Frontal cortex (tissue), 4 donors: Measurements from ENCODE around the gene CACNA1B. TPM values are rescaled to one million over a fixed set of nuclear protein-coding genes. Genes with fewer than 3 reads are reported as not detected.
"Not testable (repeated sequence)": the region's sequence is repeated elsewhere in the genome, so short reads cannot be mapped to it uniquely, and the experiment has no call there.

ENCODE experiments used
- DNase-seq, 2 donors: peaks; one replicate each; pipeline ENCODE4 v3.0.0; 2012; ENCODE audit warnings: low spot score in 2 of 2
- FAIRE-seq: peaks from 2 replicates; lab custom pipeline; 2012; peaks lifted over from hg19 to GRCh38; lab: Jason Lieb, UNC
- total RNA-seq: library from RNA; depleted of rRNA; stranded (reverse); fragments of >200 nt; gene quantifications from one replicate; pipeline ENCODE4 v1.2.3, GENCODE V29; 2014
- donor health status: control.
- donor health status: control.
- donor health status: control.

CACNA1B gene
- total RNA-seq, 1 donor from 2014 or later = 31.4 TPM

DNA sequence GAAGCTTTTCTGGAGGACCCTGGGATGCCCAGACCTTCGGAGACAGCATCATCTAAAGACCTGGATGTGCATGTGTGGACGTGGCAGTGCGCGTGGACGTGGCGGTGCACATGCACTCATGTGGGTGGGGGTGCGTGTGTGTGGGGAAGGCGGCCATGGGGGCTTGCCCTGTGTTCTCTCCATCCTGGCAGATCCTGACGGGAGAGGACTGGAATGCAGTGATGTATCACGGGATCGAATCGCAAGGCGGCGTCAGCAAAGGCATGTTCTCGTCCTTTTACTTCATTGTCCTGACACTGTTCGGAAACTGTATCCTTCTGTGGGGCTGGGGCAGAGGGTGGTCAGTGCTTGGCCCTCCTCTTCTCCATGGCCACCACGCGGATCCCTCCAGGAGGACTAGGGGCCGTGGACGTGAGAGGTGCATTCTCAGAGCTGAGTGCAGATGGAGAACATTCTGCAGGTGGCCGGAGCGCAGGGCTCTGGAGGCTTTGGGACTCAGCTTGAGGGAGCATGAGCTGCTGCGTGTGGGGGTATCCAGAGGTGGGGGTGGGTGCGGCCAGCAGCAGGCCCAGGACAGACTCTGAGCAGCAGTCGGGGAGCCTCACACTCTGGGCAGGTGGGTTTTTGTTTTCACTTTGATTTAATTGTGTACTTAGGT is 129.1 kb downstream of the CACNA1B start:
- DNase-seq (no peak), FAIRE-seq (no peak)

DNA sequence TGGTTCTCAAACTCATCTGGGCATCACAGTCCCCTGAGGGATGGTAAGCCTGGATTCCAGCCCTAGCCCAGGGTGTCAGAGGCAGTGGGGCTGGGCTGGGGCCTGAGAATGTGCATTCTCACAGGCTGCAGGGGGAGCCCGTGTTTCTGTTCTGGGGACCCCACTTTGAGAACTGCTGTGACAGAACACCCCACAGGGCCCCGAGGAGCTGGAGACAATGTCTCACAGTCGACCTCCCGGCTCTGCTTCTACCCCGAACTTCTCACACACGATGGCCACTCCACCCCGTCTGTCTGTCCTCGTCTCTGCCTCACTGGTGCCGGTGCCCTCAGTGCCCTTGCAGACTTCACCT is 130.0 kb downstream of the CACNA1B start:
- no peak for FAIRE-seq
- no peak for DNase-seq

DNA sequence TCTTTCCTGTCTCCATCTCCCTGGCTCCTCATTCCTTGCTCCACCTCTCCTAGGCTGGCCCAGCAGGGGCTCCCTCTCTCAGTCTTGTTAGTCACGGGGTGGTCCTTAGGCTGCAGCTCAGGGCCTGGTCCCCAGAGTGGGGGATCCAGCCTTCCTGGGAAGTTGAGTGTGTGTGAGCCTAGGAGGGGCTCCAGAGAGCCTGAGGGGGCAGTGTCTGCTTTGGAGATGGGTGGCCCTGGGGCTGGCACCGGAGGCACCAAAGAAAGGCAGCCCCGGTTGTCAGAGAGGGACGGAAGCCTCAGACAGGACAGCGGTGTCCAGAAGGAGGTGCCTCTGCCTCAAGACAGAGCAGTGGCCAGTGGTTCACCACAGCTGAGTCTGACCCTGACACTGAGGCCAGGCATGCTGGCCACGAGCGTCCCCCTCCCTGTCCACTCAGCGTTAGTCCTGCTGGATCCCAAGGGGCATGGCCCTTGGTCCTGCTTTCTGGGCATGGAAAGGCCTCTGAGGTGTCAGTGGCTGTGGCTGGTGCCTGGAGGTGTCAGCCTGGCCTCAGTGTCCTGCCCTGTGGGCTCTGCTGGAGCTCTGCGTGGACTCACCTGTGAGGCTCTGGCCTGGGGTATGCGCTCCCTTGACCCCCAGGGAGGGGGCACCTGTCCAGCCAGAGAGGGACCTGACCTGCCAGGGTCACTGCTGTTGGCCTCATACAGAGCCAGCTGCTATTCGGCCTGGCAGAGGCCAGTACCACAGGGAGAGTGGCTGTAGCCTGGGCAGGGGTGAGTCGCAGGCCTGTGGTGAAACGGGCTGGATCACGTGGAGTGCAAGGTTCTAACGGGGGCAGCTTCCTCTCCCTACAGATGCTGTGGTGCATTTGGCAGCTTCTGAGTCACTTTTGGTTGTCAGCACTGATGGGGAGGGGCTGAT is 130.6 kb downstream of the CACNA1B start:
- no peak for DNase-seq
- FAIRE-seq = no peak

DNA sequence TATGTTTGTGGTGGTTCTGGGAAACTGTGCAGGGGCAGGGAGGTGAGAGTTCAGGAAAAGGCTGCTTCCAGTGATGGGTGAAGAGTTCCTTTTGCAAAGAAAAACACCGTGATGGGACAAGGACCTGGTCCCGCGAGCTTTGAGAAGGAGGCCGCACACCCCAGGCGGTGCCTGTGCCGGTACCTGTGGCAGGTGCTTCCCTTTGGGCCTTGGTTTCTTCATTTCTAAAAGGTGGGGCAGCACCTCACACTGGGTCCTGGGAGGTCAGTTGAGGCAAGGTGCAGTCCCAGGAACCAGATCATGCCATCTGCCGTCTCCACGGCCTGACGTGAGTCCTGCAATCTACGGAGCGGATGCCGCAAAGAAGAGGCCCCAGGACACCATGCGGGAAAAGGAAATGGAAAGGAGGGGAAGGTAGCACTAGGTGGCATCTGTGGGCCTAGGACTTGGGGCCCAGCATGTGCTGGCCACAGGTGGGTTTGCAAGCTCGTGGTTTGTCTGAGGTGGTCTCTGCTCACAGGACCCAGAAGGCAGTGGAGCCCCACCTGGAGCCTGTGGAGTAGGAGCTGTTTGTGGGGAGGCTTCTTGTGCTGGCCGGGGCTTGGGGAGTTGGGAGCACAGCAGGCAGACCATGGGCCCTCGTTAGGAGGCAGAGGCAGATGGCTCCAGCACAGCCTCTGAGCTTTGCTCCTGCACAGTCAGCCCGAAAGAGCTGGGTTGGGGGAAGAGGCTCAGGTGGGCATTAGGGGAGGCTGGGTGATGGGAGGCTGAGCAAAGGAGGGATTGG is 131.6 kb downstream of the CACNA1B start:
- FAIRE-seq (no peak), DNase-seq (no peak)

DNA sequence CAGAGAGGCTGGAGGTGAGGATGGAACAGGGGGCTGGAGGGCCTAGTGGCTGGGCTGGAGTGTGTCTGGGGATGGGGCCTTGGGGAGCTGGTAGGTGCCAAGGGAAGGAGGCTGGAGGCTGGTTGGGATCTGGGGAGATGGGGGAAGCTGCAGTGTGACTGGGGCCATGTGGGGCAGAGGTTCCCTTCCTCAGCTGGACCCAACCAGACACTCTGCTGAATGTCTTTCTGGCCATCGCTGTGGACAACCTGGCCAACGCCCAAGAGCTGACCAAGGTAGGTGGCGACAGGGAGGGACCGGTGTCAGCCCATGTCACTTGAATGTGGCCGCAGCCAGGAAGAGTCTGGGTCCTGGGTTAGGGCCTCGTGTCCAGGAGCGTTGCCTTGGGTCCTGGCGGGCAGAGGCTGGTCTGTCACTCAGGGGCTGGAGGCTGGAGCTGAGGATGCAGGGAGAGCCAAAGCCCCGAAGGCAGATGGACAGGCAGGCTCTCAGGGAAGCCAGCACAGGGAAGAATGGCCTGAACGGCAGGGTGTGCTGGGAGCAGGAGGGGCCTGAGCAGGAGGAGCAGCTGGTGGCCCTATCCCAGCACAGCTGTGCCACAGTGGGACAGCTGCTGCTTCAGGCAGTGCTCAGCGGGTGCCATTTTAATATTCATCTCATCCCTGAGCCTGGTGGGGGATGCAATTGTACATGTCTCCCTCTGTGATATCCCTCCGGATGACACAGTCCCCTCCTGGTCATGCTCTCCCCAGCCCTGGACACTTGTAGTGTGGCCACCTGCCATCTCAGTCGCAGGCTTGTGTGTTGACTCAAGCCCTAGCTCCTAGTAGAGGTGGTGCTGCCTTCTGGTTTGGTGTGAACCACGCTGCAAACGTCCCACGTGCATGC is 132.5 kb downstream of the CACNA1B start:
- DNase-seq (no peak), FAIRE-seq (no peak)

DNA sequence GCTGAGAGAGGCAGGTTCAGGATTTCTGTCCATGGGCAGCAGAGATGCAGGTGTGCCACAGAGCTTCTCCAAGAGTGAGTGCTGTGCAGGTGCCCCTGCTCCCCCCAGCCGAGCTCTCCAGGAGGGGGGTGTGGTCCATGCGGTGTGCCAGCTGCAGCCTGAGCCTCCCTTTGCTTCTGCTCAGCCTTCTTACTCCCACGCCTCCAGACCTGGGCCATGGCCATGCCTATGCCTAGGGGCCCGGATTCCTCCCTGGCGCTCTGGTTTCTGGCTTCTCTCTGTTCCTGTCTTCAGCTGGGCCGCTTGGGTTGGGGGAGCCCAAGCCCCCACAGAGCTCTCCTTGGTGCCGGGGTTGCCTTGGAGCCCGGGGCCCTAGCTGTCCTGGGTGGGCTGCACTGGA is 133.3 kb downstream of the CACNA1B start:
- DNase-seq (no peak), FAIRE-seq (no peak)

DNA sequence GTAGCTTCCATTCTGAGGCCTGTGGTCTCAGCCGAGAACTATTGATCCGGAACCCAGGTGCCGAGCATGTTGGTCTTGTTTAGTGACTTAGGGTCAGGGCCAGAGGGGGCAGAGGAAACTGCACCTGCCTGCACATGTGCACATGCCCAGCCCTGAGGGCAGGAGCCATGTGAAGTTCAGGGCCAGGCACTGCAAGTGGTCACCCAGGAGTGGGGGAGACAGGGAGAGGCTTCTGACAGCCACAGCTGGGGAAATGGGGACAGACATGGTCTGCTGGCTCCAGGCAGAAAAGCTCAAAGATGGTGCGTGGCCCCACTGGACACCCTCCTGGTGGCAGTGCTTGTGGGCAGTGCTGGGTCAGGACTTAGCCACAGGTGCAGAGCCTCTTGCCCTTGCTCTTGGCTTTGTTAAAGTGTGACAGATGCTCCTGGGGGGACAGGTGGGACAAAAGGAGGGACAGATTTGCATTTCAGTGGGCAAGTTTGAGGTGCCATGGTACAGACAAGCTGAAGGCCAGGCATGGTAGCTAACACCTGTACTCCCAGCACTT is 134.4 kb downstream of the CACNA1B start:
- DNase-seq (no peak), FAIRE-seq (no peak)

DNA sequence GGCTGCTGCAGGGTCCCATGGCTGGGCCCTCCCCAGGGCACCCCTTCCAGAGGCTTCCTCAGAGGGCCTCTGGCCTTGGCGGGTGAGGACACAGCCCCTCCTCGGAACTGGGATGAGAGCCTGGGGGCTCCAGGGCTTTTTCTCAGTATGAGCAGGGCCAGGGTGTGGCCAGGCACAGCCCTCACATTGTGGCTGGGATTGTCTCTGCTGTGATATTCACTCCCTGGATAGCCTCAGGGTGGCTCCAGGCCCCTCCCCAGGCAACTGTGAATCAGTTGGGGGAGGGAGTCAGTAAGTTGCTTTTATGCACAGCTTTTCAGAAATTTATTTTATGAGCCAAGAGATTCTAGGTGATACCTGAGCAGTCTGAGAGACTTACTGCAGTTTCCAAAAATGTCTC is 135.7 kb downstream of the CACNA1B start:
- DNase-seq (no peak), FAIRE-seq (no peak)

DNA sequence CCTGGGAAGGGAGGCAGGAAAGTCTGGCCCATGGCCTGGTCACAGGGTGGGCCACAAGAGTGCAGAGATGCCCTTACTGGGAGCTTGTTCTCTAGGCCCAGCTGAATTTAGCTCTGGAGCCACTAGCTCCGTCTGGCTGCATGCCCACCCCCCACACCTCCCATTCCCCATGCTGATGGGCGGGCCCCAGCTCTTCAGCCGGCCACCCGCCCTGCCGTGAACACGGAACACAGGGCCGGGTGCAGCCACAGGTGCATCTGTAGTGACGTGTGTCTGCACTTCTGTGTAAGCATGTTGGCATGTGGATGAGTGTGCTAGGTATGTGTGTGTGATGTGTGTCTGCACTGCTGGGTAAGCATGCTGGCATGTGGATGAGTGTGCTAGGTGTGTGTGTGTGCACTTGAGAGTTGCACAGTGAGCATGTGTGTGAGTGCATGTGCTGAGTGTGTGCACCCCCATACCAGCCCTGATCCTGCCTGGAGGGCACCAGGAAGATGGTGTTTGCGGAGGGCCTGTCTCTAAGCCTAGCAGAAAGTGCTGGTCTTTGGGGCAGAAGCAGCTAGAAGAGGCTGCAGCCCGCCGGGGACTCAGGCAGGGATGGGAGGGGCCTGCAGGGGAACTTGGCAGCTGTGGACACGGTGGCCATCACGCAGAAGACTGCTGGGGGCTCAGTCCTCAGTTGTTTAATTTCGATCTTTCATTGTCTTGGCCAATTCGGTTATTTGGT is 136.4 kb downstream of the CACNA1B start:
- FAIRE-seq (no peak), DNase-seq (no peak)

DNA sequence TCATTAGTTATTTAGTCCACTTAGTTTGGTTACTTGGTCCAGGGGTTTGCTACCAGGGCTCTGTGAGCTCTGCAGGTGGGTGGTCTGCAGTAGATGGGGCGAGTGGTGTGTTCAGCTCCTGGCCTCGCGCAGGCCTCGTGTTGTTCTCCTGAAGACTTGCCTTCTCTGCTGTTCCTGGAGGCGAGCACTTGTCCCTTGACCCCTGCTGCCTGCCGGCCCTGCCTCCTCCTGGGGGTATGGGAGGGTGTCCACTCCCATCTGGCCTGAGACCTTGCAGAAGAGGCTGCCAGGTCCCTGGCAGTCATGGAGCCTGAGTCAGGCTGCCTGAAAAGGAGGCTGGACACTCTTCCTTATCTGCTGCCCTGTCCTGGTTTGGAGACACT is 137.0 kb downstream of the CACNA1B start:
- FAIRE-seq = no peak

DNA sequence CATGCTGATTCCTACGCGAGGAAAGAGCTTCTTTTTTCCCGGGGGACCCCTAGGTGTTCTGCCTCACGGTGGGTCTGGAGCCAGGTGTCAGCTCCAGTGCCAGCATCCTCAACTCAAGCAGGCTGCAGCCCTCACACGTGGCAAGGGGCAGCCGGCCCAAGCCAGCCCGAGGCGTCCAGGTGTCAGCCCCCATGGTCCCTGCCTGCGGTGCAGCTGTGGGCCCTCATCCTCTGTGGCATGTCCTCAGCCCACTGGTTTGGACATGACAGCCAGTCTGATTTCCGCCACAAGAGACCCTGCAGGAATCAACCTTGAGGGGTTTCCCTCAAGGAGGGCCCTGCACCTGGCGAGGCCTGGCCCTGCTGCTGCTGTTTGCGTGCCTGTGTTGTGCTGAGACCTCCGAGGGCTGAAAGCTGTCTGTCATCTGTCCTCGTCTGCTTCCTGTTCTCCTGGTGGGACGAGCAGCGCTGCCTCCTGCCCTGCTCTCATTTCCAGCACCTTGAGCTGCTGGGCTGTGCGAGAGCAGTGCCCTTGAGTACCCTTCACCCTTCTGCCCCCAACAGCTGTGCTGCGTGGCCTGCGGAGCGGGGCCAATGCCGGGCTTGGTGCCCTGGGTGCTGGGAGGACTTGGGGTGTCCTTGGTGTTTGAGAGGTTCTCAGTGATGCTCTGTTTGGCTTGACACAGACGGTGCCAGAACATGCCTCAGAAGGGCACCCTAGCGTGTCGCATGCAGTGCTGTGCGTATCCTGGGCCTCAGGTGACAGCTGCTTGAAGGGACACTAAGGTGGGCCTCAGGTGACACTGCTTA is 137.6 kb downstream of the CACNA1B start:
- FAIRE-seq (no peak), DNase-seq (no peak)

More for the DNA sequence above, 137.0 kb downstream of the CACNA1B start:
- no peak for DNase-seq

DNA sequence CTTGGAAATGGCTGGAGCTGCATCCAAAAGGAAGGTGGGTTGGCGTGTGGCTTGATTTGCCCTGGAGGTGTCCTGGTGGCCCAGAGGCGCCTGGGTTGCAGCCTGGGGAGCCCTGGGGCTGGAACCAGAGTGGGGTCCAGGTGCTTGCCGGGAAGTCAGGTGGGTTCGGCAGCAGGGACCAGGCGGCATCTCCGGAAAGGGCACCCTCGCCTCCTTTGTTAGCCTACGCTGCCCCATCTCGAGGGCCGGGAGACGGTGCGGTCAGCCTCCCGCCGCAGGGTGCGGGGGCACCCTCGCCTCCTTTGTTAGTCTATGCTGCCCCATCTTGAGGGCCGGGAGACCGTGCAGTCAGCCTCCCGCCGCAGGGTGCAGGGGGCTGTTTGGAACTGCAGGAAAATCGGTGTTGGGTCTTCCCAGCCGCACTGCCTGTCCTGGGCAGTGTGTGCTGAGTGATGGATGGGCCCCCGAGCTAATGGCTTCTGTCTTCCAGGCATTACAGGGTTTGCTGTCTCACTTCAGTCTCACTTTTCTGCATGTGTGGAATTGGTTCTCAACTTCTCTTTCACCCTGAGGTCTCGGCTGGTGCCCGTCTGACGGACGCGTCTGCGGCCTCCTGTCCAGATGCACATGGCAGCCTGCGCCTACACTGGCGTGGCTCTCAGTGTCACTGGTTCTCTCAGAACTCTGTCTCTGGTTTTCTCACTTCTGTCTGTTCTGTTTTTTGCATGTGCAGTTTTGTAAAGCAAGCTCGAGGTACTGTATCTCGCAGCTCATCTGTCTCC is 139.0 kb downstream of the CACNA1B start:
- DNase-seq (no peak), FAIRE-seq (no peak)

DNA sequence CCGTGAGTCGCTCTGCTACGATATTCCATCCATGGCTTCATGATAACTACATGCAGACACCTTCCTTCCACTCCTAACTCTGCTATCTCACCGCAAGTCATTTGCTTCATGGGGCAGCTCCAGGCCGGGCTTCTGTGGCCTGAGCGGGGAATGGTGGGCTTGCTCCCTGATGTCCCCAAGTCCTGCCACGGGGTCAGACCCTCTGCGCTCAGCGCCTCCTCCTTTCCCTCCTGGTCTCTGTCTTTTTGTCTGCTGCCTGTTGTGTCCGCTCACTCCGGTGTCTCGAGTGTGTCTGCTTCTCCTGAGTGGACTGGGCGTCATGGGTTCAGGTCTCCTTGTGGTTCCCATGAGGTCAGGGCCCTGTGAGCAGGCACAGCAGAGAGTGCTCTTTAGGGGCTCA is 139.6 kb downstream of the CACNA1B start:
- DNase-seq (no peak), FAIRE-seq (no peak)

DNA sequence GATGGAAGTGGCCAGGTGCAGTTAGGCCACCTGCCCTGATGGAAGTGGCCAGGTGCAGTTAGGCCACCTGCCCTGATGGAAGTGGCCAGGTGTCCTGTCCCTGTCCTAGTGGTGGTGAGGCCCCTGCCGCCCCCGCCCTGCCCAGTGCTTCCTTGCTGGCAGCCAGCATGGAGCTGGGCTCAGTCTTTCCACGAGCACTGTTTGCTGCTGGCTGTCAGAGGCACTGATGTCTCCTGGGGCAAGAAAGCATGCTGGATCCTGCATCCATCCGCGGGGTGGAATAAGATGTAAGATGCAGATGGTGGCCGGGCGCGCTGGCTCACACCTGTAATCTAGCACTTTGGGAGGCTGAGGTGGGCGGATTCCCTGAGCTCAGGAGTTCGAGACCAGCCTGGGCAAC is 141.9 kb downstream of the CACNA1B start:
- FAIRE-seq = not testable (repeated sequence)

DNA sequence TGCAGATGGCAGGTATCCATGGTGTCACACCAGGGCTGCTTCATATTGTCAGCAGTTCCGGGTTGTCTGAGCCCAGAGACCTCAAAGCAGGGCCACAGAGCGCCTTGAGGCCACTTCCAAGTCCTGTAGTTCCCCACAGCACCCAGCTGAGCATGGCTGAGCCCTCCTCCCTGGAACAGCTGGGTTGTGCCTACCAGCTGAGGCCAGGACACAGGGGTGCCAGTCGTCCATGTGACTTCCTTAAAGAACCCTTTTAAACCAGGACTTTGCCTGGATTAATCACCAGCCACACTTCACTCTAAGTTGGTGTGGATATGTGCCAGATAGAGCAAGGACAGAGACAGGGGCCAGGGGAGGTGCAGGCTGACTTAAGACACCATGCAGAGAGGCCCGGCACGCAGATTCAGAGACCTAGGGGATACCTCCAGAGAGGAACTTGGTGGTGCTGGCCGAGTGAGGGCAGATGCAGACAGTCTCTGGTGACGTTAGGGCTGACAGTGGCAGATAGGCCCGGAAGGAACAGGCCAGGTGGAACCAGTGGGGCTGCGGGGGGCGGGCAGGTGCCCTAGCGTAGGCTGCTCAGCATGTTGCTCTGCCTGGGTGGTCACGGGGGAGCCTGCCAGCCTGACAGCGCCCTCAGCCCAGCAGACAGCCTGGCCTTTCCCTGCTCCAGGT is 142.7 kb downstream of the CACNA1B start:
- FAIRE-seq = no peak
- DNase-seq = no peak

More for the DNA sequence above, 141.9 kb downstream of the CACNA1B start:
- DNase-seq = not testable (repeated sequence)

DNA sequence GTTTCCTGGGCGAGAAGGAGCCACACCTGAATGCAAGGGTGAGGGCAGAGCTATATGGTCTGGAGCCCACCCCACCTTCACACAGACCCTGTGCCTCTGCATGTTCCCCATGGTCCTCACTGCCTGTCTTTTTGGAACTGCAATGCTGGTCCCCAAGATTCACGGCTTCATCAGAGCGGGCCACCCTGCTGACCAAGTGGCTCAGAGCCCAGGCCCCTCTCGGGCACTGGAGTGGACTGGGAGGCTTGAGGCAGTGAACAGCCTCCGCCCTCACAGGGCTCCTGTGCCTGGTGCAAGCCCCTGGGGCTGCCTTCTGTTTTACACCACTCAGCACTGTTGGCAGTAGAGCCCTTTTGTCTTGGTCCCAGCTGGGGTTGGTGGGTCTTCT is 143.2 kb downstream of the CACNA1B start:
- FAIRE-seq (no peak), DNase-seq (no peak)
